ENCODE data around the gene CNKSR3.

Gene CNKSR3

GRCh38 chr6:154394571-154394970, 115.9 kb downstream of the CNKSR3 start:
- H3K4me3 ChIP-seq (ENCODE audit: low read depth, low read length), result no peak overlapping the region
- no peak for DNase-seq (ENCODE audit: low read depth)
- TF ChIP-seq CTCF (IDR thresholded peaks at IDR 0.05; ENCODE audit: low read depth, low read length, missing control alignments), result no peak

- DNase-seq (ENCODE audit: low read depth), result no peak
- no peak for TF ChIP-seq CTCF (IDR thresholded peaks at IDR 0.05; ENCODE audit: low read depth, low read length, missing control alignments)
- H3K4me3 ChIP-seq (ENCODE audit: low read depth, low read length), result no peak overlapping the region
Observed at GRCh38 chr6:154390034-154390433, 120.5 kb downstream of the CNKSR3 start.

GRCh38 chr6:154388803-154389202, 121.7 kb downstream of the CNKSR3 start:
- DNase-seq (ENCODE audit: low read depth), result no peak
- TF ChIP-seq CTCF (IDR thresholded peaks at IDR 0.05; ENCODE audit: low read depth, low read length, missing control alignments), result no peak
- no peak overlapping the region for H3K4me3 ChIP-seq (ENCODE audit: low read depth, low read length)

- DNase-seq (ENCODE audit: low read depth), result no peak
- H3K4me3 ChIP-seq (ENCODE audit: low read depth, low read length), result no peak overlapping the region
- no peak for TF ChIP-seq CTCF (IDR thresholded peaks at IDR 0.05; ENCODE audit: low read depth, low read length, missing control alignments)
Observed at GRCh38 chr6:154386848-154387717, 123.4 kb downstream of the CNKSR3 start.

GRCh38 chr6:154384191-154384590, 126.3 kb downstream of the CNKSR3 start:
- TF ChIP-seq CTCF (IDR thresholded peaks at IDR 0.05; ENCODE audit: low read depth, low read length, missing control alignments), result no peak
- no peak overlapping the region for H3K4me3 ChIP-seq (ENCODE audit: low read depth, low read length)
- no peak for DNase-seq (ENCODE audit: low read depth)

GRCh38 chr6:154383273-154383672, 127.2 kb downstream of the CNKSR3 start:
- DNase-seq (ENCODE audit: low read depth), result no peak
- no peak for TF ChIP-seq CTCF (IDR thresholded peaks at IDR 0.05; ENCODE audit: low read depth, low read length, missing control alignments)
- no peak overlapping the region for H3K4me3 ChIP-seq (ENCODE audit: low read depth, low read length)

GRCh38 chr6:154382740-154383139, 127.7 kb downstream of the CNKSR3 start:
- TF ChIP-seq CTCF (IDR thresholded peaks at IDR 0.05; ENCODE audit: low read depth, low read length, missing control alignments), result no peak
- no peak for DNase-seq (ENCODE audit: low read depth)
- no peak overlapping the region for H3K4me3 ChIP-seq (ENCODE audit: low read depth, low read length)
